CD14-positive monocyte (primary cell): Measurements from ENCODE around the gene THAP2. TPM values are rescaled to one million over a fixed set of nuclear protein-coding genes. Genes with fewer than 3 reads are reported as not detected.

Source experiments
- DNase-seq, 3 donors: peaks; one replicate each; pipeline ENCODE4 v3.0.0-alpha.2; 2011 to 2022
- H2AFZ ChIP-seq: 2 replicates; pipeline ENCODE4 v1.6.0; 2012; ENCODE audit warnings: mild to moderate bottlenecking, low read depth, low read length, inconsistent platforms; ENCODE audit not compliant: insufficient read depth, poor library complexity, severe bottlenecking
- H3K27ac ChIP-seq, 2 donors: 1 replicate in 1 of 2; 2 replicates in 1 of 2; pipeline ENCODE4 v1.5.1; 2012 to 2013; ENCODE audit warnings: low read length in 2 of 2, control low read depth in 1 of 2, inconsistent platforms in 1 of 2, low read depth in 1 of 2, mild to moderate bottlenecking in 1 of 2
- H3K27me3 ChIP-seq, 2 donors: one replicate each; pipeline versions ENCODE4 v1.6.0 to v1.6.1; 2011 to 2013; ENCODE audit warnings: low read length in 2 of 2; ENCODE audit not compliant: control insufficient read depth in 2 of 2, insufficient read depth in 2 of 2
- H3K36me3 ChIP-seq, 2 donors: replicated peaks in 1 of 2; 1 replicate in 1 of 2; 2 replicates in 1 of 2; pipeline versions ENCODE4 v1.5.1 to v1.6.1; 2012 to 2013; ENCODE audit warnings: low read length in 2 of 2, control low read depth in 1 of 2, inconsistent platforms in 1 of 2, mild to moderate bottlenecking in 1 of 2; ENCODE audit not compliant: insufficient read depth in 2 of 2, control insufficient read depth in 1 of 2
- H3K4me1 ChIP-seq, 2 donors: 1 replicate in 1 of 2; 2 replicates in 1 of 2; pipeline versions ENCODE4 v1.5.1 to v1.6.1; 2012 to 2013; ENCODE audit warnings: low read length in 2 of 2, control low read depth in 1 of 2, inconsistent platforms in 1 of 2, mild to moderate bottlenecking in 1 of 2, moderate library complexity in 1 of 2; ENCODE audit not compliant: insufficient read depth in 2 of 2, control insufficient read depth in 1 of 2
- H3K4me2 ChIP-seq: replicated peaks from 2 replicates; pipeline ENCODE3; 2012; ENCODE audit warnings: low read length, moderate library complexity, mild to moderate bottlenecking; ENCODE audit not compliant: poor library complexity, severe bottlenecking; ENCODE audit errors: extremely low read depth
- H3K4me3 ChIP-seq, 3 experiments: fragments of 200-600 bp in 1 of 3; sonication (generic) in 1 of 3; replicated peaks in 1 of 3; 1 replicate in 2 of 3; 2 replicates in 1 of 3; pipeline ENCODE4 v1.5.1; 2011 to 2013; ENCODE audit warnings: low read length in 3 of 3, mild to moderate bottlenecking in 3 of 3, control low read depth in 2 of 3, low read depth in 2 of 3, inconsistent platforms in 1 of 3, moderate library complexity in 1 of 3
- H3K79me2 ChIP-seq: 2 replicates; pipeline ENCODE4 v1.6.0; 2012; ENCODE audit warnings: mild to moderate bottlenecking, control low read depth, inconsistent platforms, low read length, moderate library complexity; ENCODE audit not compliant: insufficient read depth
- H3K9ac ChIP-seq: 2 replicates; pipeline ENCODE4 v1.6.0; 2017; ENCODE audit warnings: low read length, mild to moderate bottlenecking; ENCODE audit not compliant: insufficient read depth, poor library complexity, severe bottlenecking
- H3K9me3 ChIP-seq, 2 donors: replicated peaks in 1 of 2; 1 replicate in 1 of 2; 2 replicates in 1 of 2; pipeline versions ENCODE4 v1.5.1 to v1.6.1; 2012 to 2013; ENCODE audit warnings: low read length in 2 of 2, control low read depth in 1 of 2; ENCODE audit not compliant: control insufficient read depth in 1 of 2, insufficient read depth in 1 of 2
- H4K20me1 ChIP-seq: 2 replicates; pipeline ENCODE4 v1.6.0; 2012; ENCODE audit warnings: mild to moderate bottlenecking, low read length, control low read depth, moderate library complexity; ENCODE audit not compliant: insufficient read depth
- H3K27ac Mint-ChIP-seq, 7 donors: one replicate each; pipeline ENCODE4 v1.8.0; 2020; ENCODE audit warnings: mild to moderate bottlenecking in 7 of 7, mixed read lengths in 7 of 7, moderate library complexity in 6 of 7, inconsistent platforms in 2 of 7
- H3K27me3 Mint-ChIP-seq, 3 donors: one replicate each; pipeline ENCODE4 v1.8.0; 2021 to 2022; ENCODE audit warnings: low read depth in 3 of 3, mild to moderate bottlenecking in 3 of 3, mixed read lengths in 3 of 3, moderate library complexity in 3 of 3, inconsistent platforms in 1 of 3
- H3K36me3 Mint-ChIP-seq, 2 donors: one replicate each; pipeline ENCODE4 v1.8.0; 2020; ENCODE audit warnings: mixed read lengths in 2 of 2, inconsistent platforms in 1 of 2, mild to moderate bottlenecking in 1 of 2
- H3K4me1 Mint-ChIP-seq: one replicate; pipeline ENCODE4 v1.8.0; 2020; ENCODE audit warnings: mild to moderate bottlenecking, mixed read lengths
- H3K4me3 Mint-ChIP-seq, 2 donors: one replicate each; pipeline ENCODE4 v1.8.0; 2020; ENCODE audit warnings: mild to moderate bottlenecking in 2 of 2, mixed read lengths in 2 of 2, moderate library complexity in 1 of 2
- H3K9me3 Mint-ChIP-seq, 7 donors: one replicate each; pipeline ENCODE4 v1.8.0; 2020 to 2022; ENCODE audit warnings: mixed read lengths in 7 of 7, mild to moderate bottlenecking in 6 of 7, moderate library complexity in 6 of 7, inconsistent platforms in 2 of 7
- CTCF ChIP-seq: fragments of 200-600 bp; IDR thresholded peaks from one replicate; pipeline ENCODE4 v1.8.0; 2022; ENCODE audit warnings: antibody characterized with exemption, mild to moderate bottlenecking
- WGBS: methylation state at CpG from one replicate; pipeline ENCODE4 v1.1.5; 2013; ENCODE audit warnings: missing lambda C conversion rate; ENCODE audit not compliant: insufficient coverage; 5-methylcytosine and 5-hydroxymethylcytosine counted together
- intact Hi-C, 2 donors: fragments of 100-400 bp; cut with micrococcal nuclease; formaldehyde crosslinking; loops; one replicate each; pipeline versions ENCODE4 v1.15.0 to v1.15.1; 2023
- polyA plus RNA-seq, 3 donors: library from polyadenylated mRNA; depleted of rRNA in 1 of 3; unstranded in 2 of 3; stranded (reverse) in 1 of 3; fragments of 300-500 nt in 2 of 3; fragments of >200 nt in 1 of 3; fragmentation: Illumina TruSeq in 2 of 3; gene quantifications; 1 replicate in 2 of 3; 2 replicates in 1 of 3; pipeline ENCODE4 v1.2.3, GENCODE V29; 2012 to 2021

The THAP2 gene
- polyA plus RNA-seq, 3 donors, result 3.5 to 16.3 (median 4.3) TPM

GRCh38 chr12:71671311-71671710 lies 7.2 kb downstream of the THAP2 start:
- Mint-ChIP-seq H3K27ac (no peak overlapping the region), H3K27me3 (no peaks in the 10 kb centered on the region), H3K4me1 (peaks cover 6% of the 10 kb centered on the region), H3K9me3 (no peaks in the 10 kb centered on the region), H3K4me3 (no peak overlapping the region), H3K36me3 (no peaks in the 10 kb centered on the region)
- no peak for DNase-seq
- Histone ChIP-seq H3K4me1 (no peaks in the 10 kb centered on the region), H3K9ac (no peak overlapping the region), H3K27ac (no peak overlapping the region), H3K4me3 (no peak overlapping the region), H3K27me3 (no peaks in the 10 kb centered on the region), H3K9me3 (no peaks in the 10 kb centered on the region), H2AFZ (no peak overlapping the region), H4K20me1 (no peaks in the 10 kb centered on the region), H3K4me2 (no peak overlapping the region), H3K79me2 (peaks cover 4% of the 10 kb centered on the region), H3K36me3 (no peaks in the 10 kb centered on the region)
- TF ChIP-seq CTCF, result no peak
- intact Hi-C loops, result no loop called here

- Histone ChIP-seq H3K27ac (no peak overlapping the region), H3K4me1 (no peaks in the 10 kb centered on the region), H2AFZ (no peak overlapping the region), H3K4me3 (no peak overlapping the region), H3K36me3 (no peaks in the 10 kb centered on the region), H4K20me1 (no peaks in the 10 kb centered on the region), H3K4me2 (no peak overlapping the region), H3K79me2 (no peaks in the 10 kb centered on the region), H3K9ac (no peak overlapping the region), H3K27me3 (no peaks in the 10 kb centered on the region), H3K9me3 (no peaks in the 10 kb centered on the region)
- no peak overlapping the region for H3K4me3 Mint-ChIP-seq
- TF ChIP-seq CTCF, result no peak
- H3K9me3 Mint-ChIP-seq, result no peaks in the 10 kb centered on the region
- no peaks in the 10 kb centered on the region for H3K27me3 Mint-ChIP-seq
- no CpG with 5 or more reads among the region's 1 CpG for WGBS
- no peak for DNase-seq
- intact Hi-C loops, result no loop called here
- peaks cover 6% of the 10 kb centered on the region for H3K4me1 Mint-ChIP-seq
- peaks cover 0 to 4% of the 10 kb centered on the region in 2 donors for H3K36me3 Mint-ChIP-seq
- H3K27ac Mint-ChIP-seq, result no peak overlapping the region
These were observed 7.7 kb downstream of the THAP2 start for GRCh38 chr12:71671816-71672215.
